GM10847 (cell line): Measurements from ENCODE around the gene PLEKHD1.

Experiments used
- POLR2A ChIP-seq: IDR thresholded peaks from 2 replicates; pipeline ENCODE4 v1.6.1; 2011; ENCODE audit not compliant: insufficient read length; ENCODE audit errors: extremely low read depth

Gene PLEKHD1

DNA sequence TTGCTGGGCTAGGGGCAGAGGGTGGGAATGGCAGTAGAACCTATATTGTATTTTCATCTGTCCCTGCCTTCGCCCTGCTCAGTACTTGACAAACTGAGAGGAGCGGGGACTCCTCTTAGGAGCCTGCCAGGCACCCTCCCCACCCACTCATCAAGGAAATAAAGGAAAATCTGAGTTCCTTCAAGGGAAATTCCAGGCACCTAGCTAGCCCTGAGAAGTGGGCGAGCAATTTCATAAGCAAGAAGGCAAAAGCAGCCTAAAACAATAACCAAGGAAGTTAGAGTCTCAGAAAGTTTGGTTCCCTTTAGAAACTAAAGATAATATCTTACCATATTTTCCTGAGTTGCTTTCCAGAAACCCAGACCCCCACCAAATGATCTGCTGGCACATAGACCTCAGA lies 10.6 kb upstream of the PLEKHD1 start:
- no peak for TF ChIP-seq POLR2A

DNA sequence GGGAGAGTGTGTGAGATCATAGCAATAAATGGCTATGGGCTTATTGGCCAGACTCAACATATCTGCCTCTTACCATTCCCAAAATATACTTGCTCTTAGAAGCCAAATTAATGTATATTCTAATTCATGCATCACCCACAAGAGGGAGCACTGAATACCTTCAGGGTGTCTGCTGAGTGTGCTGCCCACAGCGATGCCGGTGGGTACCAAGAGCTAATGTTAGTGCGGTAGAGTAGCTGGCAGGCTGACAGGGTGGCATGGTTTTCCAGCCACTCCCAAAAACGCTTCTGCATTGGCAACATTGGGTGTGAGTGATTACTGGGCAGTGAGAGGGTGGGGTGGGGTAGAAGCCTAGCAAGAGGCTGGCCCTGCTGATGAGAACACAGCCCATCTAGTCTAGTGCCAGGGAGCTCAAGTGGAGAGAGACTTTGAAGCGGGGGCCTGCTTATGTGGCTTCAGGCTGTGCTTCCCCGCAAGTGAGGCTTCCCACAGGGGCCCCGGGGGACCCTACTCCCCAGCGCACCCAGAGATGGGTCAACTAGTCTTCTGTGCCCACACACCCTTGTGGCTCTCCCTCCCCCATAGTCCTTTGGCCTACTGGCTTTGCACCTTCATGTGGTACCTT lies 9.2 kb upstream of the PLEKHD1 start:
- no peak for TF ChIP-seq POLR2A

DNA sequence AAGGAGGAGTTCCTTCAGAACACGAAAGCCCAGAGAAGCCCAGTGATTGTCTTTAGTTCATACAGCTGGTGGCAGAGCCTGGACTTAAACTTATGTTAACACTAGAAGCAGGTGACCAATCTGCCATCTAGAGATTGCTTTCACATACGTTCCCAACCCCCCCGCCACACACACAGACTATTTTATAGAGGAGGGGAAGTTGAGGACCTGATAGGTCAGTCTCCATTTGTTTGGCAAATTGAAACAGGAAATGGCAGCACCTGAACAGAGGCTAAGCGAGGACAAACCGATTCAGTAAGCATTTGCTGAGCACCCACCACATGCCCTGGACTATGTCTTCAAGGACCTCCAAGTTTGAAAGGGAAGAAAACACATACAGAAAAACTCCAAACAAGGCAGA lies 4.8 kb upstream of the PLEKHD1 start:
- TF ChIP-seq POLR2A: no peak

- TF ChIP-seq POLR2A: no peak
Observed at GRCh38 chr14:69480136-69480535, 4.4 kb upstream of the PLEKHD1 start.

DNA sequence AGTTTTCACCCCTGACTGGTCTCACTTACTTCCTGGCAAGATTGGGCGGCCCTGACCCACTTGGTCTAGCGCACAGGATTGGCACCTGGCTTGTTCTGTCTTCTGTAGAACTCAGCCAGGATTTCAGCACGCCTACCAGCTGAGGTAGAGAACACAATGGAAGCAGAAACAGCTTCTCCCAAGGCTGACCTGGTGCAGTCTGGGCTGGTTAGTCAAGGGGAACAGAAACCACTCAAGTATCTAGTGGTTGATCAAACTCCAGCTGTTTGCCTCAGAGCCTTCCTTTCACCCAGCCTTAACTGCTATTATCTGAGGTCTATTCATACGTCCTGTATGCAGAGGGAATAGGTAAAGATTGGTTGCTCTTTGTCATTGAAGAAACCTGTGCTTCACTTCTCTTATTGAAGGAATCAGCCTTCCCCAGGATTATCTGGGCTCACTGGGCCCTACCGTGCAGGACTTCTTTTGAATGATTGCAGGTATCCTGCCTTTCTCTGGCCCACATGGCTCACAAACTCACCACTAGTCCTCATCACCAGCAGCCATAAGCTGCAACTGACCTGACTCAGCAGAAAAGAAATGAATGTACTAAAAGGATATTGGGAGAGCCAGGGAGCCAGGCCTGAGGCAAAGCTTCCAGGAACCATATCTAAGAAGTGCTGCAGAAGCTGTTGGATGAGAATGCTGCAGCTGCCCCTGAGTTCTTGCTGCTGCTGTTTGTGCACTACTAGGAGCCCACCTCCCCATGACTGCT lies 2.5 kb upstream of the PLEKHD1 start:
- TF ChIP-seq POLR2A: no peak

- TF ChIP-seq POLR2A: no peak
Observed at GRCh38 chr14:69483765-69484443, 624 bp upstream of the PLEKHD1 start.

- TF ChIP-seq POLR2A: no peak
Observed at GRCh38 chr14:69485315-69485660, 760 bp downstream of the PLEKHD1 start.

DNA sequence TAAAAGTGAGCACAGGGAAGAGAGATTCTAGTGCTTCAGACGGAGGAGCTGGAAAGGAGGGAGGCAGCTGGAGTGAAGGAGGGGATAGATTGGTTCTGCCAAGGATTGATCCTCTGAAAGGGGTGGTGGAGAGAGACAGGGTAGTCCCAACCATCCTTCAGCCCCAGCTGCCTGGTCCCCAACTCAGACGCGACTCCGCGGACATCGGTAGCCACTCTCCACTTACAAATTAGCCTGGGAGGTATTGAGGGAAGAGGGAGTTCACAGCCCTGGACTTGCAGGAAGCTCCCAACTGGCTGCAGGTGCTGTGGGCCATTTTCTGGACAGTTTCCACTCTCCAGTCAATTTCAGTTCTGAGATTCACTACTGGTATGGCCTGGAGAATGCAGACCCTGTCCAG lies 1.2 kb downstream of the PLEKHD1 start:
- TF ChIP-seq POLR2A: no peak

DNA sequence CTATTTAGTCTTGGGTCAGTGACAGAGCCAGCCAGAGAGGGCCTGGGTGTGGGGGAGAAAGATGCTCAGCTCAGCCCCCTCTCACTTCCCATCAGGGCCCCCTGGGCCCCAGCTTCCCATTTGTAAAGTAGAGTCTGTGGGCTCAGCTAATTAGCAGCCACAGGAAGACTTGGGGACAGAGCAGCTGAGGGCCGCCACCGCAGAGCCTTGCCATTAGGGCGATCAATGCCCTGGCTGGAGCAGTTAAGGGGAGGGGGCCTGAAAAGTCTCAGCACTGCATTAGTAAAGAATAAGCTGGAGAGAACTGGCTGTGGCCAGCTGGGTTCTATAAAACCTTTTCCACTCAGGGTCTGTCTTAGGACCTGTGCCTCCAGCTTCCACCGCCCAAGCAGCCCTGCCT lies 2.7 kb downstream of the PLEKHD1 start:
- TF ChIP-seq POLR2A: no peak

DNA sequence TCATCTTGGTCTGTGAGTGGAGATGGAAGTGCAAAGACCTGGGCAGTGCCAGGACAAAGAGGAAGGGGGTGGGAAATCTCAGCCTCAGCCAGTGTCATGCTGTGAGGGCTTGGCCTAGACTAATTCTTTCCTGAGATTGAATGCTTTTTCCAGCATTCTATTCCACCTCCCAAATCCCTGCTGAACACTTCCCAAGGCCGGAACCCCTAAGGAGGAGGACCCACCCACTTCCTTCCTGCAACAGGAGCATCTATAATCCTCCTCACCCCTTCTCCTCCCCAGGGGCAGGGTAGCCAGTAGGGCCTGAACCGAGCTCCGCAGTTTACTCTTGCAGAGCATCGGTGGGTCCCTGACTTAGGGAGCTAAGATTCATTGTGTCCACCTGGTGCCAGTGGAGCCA lies 3.2 kb downstream of the PLEKHD1 start:
- TF ChIP-seq POLR2A: no peak

GRCh38 chr14:69489495-69489894 lies 5.0 kb downstream of the PLEKHD1 start:
- TF ChIP-seq POLR2A: no peak

DNA sequence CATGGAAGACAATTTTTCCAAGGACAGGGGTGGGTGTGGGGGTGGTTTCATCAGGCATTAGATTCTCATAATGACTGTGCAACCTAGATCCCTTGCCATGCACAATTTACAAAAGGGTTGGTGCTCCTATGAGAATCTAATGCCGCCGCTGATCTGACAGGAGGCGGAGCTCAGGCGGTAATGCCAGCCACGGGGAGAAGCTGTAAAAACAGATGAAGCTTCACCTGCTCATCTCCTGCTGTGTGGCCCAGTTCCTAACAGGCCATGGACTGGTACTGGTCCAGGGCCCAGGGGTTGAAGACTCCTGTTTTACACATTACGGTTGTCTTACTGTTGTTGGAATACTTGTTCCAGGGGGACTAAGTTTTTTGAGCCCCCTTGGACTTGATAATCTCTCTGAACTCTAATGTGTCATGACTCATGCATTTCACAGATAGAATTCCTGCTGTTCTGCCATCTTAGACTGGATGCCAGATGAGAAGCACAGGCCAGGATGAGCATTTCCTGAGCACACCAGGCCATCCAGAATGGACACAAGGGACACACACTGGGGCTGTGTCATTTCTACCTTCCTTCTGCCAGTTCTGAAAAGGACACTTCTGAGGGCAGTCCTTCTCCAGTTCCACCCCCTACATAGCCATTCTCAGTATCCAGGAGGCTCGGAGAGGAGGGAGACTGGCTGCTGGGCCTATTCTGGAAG lies 5.8 kb downstream of the PLEKHD1 start:
- no peak for TF ChIP-seq POLR2A

DNA sequence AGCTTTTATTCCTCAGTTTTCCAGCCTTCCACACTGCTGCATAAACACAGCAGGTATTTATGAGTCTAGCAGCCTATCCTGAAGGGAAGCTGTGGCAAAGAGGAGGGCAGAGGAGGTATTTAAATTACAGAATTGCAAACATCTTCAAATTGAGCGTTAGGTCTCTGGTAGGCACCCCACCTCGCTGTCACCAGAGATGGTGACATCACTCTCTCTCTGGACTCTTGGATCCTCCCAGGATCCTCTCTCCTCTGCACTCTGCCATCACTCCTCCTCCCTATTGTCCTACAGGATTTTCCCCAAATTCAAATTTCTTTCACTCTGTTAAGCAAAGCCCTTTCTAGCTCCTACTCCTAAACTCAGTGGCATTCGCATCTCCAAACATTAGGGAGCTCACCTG lies 6.7 kb downstream of the PLEKHD1 start:
- no peak for TF ChIP-seq POLR2A

GRCh38 chr14:69493038-69493437 lies 8.5 kb downstream of the PLEKHD1 start:
- no peak for TF ChIP-seq POLR2A

DNA sequence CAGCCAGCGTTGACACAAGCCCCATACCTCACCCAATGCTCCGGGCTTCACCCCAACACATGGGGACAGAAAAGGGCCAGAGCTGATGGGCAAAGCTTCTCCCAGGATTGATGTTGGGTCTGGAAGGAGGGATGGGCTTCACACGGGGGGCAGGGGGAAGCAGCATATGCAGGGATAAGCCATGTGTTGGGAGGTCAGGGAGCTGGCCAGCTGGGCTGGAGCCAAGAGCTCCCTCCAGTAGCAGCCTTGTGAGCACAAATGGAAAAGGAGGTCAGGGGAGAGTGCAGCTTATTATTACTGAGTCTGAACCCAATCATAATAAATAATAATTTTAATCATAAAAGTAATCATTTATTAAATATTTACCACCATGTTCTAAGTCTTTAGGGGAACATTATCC lies 9.3 kb downstream of the PLEKHD1 start:
- no peak for TF ChIP-seq POLR2A
